LHCN-M2 (cell line): ENCODE data around the gene ICA1L. TPM values are rescaled to one million over a fixed set of nuclear protein-coding genes. Genes with fewer than 3 reads are reported as not detected.

Experiments used
- DNase-seq: peaks from one replicate; pipeline ENCODE4 v3.0.0-alpha.2; 2012; ENCODE audit warnings: low read depth
- total RNA-seq: library from RNA; depleted of rRNA; stranded (reverse); fragments of >200 nt; gene quantifications from 2 replicates; pipeline ENCODE4 v1.2.3, GENCODE V29; 2014; rRNA removed

Gene ICA1L
- total RNA-seq, 1 experiment from 2014 or later = 2.9 TPM

- DNase-seq = no peak
Measured at GRCh38 chr2:202743613-202744012, 128.0 kb downstream of the ICA1L start.

- no peak for DNase-seq
Measured at GRCh38 chr2:202736826-202737225, 134.7 kb downstream of the ICA1L start.

GRCh38 chr2:202726070-202726469, 145.5 kb downstream of the ICA1L start:
- no peak for DNase-seq

GRCh38 chr2:202723746-202724145, 147.8 kb downstream of the ICA1L start:
- DNase-seq = no peak

Other genes with a start within 250 kb of the ICA1L start
- 0.63 and 1.2 TPM in 2 replicates for gene FAM117B, start 236.8 kb downstream of the ICA1L start, total RNA-seq
- gene WDR12, start 39.9 kb upstream of the ICA1L start, total RNA-seq = 33.5 and 41.0 TPM in 2 replicates
- 8.0 and 11.6 TPM in 2 replicates for gene CARF, start 40.5 kb upstream of the ICA1L start, total RNA-seq
- 17.0 and 20.3 TPM in 2 replicates for gene NBEAL1, start 143.1 kb upstream of the ICA1L start, total RNA-seq